GM19099 (cell line): ENCODE measurements around the gene SGSM2.
A peak's percentile ranks its signal among the peaks of the same experiment; 100 is the strongest.

ENCODE experiments used
- POLR2A ChIP-seq: IDR thresholded peaks from 3 replicates; pipeline ENCODE4 v1.6.1; 2011; ENCODE audit warnings: low read depth; ENCODE audit not compliant: insufficient read length; ENCODE audit errors: extremely low read depth

The SGSM2 gene

DNA sequence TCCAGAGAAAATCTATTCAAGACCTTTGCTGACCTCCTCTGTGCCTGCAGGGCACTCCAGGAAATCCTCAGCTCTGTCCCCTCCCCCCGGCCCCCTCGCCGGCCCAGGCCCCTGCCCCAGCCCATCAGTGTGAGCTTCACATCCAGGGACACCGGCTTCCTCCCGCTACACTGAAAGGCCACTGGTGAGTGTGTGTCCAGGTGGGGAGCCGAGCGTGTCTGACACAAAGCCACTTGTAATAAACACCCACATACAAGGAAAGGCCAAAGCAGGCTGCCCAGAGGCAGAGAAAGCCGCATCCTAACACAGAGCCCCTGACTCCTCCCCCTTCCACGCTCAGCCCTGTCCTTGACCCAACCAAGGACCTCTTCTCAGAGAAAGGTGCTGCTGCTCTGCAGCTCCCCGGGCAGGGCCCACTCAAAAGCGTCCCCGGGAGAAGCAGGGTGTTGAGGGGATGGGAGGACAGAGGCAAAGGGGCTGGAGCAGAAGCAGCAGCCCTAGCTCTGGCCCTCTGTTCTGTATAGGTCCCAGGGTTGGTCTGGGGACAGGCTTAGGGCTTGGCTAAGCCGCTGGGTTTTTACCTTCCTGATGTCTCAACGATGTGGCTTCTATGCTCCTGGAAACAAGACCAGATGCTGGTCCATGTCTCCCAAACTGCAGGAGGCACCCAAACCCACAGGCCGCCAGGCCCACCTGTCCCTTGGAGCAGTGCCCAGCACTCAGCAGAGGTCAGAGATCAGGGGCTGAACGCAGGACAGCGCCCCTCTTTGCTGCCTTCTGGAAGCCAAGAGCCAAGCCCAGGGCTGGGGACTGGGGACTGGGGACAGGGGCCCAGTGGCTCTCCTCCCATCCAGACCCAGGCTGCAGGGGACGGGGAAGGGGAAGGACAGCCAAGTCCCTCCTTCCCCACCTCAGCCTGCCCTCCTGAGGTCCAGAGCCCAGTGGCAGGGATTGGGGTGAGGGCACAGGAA is 48.2 kb downstream of the SGSM2 start:
- no peak for TF ChIP-seq POLR2A

DNA sequence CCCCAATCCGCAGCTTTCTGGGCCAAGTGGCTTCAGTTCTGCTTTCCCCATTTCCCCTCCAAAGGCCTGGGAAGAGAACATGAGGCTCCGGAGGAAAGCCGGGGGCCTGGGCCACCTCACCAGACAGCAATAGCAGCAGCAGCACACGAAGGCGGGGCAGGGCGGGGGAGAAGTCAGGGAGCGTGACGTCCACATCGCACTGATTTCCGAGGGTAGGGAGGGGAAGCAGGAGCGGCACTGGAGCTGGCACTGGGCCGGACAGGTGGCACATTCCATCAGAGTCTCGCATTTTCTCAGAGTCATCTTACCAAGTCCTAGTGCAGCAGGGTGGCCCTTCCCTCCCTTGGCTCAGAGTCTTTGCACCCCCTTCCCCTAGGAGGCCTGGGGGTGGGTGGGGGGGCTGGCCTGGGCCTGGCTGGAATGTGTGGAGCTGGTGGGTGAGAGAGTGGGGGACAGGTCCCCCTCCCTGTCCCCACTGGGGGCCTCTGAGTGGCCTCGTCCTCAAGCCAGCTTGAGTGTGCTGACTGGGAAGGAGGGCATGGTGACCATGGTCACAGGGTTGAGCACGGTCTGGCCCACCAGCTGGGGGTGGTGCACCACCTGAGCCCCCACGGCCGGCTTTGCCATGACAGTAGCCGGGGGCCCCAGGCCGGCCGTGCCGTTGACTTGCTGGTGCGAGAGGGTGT is 49.2 kb downstream of the SGSM2 start:
- TF ChIP-seq POLR2A: no peak

DNA sequence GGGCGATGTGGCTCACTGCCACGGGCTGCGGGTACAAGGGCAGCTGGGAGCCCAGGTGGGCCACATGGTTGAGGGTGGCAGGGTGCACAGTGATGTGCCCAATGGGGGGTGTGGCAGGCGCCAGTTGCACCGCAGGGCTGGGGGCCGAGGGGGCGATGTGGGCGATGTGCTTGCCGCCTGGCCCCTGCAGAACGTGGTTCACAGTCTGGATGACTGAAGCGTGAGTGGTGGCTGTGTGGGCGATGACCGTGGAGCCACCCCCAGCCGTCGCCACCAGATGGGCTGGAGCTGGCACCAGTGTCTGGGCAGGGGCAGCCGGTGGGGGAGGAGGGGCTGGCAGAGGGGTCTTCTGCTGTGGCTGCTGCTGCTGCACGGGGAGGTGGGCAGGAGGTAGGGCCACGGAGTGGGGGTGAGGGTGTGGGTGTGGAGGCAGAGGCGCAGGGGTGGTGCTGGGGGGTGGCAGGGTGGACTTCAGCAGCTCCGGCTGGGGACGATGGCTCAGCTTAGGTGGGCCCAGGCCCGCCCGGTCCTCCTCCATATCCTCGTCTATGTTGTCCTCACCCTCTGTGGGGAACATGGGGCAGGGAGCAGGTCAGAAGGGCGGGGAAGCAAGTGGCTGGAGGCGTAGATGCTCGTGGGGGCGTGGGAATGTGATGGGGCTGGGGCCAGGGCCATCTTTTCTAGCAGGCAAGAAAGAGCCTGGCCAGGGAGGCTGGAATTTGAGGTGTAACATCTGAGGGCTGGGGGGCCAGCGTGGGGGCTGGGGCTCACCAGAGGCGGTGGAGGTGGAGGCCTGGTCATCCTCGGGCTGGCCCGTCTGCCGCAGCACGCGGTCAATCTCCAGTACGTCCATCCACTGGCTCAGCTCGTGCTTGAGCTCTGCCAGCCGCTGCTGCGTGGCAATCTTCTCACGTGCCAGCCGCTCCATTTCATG is 50.1 kb downstream of the SGSM2 start:
- no peak for TF ChIP-seq POLR2A

DNA sequence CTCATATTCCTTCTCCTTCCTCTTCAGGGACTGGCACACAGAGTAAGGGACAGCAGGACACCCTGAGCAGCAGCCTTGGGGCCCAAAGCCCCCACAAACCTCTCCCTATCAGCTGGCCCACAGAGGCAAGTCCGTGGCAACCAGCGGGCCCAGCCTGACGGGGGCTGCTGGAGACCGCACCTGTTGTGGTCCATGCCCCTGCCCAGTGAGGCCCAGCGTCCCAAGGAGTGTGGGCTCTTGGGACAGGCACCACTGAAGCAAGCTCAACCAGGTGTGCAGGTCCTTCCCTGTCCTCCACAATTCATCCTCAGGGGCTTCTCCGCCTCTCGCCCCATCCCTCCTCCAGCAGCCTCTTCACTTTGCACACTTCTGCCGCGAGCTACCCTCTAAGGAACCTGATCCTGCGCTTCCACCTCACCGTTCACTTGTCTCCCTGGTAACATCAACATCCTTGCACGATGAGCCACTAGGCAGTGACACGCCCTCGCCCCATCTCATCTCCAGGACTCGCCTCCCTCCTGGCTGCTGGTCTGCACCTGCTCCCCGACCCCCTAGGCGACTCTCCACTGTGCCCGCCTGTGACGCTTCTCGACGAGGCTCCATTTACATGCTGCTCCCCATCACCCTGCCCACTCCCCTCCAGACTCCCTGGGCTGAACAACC is 50.9 kb downstream of the SGSM2 start:
- TF ChIP-seq POLR2A: no peak

DNA sequence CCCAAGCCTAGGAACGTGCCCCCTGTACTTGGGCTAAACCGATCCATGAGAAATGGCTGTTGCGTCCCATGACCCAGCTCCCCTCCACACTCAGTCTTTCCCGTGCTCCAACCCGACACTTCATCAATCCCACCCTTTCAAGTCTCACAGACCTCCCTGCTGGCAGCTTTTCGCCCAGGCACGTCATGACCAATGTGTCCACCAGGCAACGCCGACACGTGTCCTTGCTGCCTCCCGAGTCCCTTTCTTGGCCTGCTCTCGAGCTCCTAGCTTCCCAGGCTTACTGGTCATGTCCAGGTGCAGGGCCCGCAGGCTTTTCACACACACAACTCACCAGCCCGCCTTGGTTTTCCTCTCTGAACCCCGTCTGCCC is 51.4 kb downstream of the SGSM2 start:
- no peak for TF ChIP-seq POLR2A

DNA sequence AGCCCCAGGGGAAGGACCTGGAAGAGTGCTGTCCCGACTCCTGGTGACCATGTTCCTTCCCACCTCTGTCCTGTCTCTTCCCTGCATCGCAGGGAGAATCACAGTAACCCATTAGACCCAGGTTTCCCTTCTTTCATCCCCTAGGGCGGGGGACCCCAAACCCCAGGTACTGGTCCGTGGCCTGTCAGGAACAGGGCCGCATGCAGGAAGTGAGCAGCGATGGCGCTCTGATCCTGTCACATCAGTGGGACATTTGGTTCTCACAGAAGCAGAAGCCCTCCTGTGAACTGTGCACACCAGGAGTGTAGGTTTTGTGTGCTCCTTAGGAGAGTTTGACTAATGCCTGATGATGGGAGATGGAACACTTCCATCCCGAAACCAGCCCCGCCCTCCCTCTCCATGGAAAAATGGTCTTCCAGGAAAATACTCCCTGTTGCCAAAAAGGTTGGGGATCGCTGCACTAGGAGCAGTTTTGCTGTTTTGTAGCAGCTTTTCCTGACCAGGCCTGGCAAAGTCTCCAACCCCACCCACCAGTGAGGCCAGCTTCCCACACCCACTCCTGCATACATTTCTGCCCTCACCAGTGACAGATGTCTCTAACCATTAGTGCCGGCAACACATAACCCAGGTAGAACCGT is 53.0 kb downstream of the SGSM2 start:
- TF ChIP-seq POLR2A: no peak

DNA sequence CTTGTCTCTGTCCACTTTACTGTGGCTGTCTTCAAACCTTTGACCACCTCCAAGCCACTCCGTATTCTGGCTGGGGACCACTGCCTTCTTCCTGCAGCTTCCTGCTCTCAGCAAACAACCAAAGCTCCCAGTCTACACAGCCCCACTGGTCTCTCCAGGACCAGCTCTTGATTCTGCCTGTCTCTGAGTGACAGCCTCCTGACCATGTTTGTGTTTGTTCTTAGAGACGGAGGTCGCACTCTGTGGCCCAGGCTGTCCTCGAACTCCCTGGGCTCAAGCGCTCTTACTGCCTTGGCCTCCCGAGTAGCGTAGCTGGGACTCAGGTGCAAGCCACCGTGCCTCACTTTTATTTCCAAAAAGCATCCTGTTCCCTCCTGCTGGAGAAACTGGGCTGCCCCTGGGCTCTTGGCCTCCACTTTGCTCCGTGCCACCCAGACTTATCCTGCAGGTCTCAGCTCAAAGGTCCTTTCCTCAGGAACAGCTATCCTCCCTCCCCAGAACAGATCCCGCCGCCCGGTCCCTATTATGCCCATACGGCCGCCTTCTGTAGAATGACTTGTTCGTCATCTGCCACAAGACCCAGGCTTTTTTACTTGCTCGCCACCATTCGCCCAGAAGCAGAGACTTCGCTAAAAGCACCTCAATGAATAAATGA is 54.4 kb downstream of the SGSM2 start:
- no peak for TF ChIP-seq POLR2A

DNA sequence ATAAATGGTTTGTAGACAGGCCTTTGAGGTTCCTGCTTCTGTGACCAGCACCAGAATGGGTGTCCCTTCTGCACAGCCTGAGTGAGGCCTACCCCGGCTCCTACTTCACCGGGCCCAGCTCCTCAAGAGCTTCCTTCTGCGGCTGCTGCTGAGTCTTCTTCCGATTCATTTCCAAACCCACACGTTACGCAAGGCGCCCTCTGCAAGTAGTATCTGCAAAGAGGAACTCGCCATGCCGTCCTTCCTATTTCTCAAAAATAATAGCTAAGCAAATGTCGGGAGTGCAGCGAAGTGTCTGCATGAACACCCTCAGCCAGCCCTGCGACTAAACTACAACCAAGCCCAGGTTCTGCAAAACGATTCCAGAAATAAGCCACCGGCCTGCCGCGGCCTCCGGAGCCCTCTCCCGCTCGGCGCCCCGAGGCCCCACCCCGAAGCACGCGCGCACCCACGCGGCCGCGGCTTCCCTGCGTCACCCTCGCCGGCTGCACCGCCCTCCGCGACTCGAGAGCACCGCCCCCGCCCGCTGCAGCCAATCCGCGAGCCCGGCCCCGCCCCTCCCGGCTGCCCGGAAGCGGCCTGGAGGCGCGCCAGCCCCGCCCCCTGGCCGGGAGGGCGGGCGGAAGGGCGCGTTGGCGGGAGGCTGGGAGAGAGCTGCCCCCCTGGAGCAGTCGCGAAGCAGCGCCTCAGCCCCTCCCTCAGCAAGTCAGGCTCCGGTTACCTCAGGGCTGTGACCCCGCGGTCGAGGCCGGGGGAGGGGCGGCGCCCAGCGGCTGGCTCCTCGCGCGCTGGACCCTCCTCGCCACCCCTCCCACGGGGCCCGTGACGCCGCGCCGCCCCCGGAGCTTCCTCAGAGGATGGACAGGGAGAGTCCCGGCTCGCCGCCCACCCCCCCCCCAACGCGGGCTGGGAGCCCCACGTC is 55.2 kb downstream of the SGSM2 start:
- peak; percentile 73 for TF ChIP-seq POLR2A

DNA sequence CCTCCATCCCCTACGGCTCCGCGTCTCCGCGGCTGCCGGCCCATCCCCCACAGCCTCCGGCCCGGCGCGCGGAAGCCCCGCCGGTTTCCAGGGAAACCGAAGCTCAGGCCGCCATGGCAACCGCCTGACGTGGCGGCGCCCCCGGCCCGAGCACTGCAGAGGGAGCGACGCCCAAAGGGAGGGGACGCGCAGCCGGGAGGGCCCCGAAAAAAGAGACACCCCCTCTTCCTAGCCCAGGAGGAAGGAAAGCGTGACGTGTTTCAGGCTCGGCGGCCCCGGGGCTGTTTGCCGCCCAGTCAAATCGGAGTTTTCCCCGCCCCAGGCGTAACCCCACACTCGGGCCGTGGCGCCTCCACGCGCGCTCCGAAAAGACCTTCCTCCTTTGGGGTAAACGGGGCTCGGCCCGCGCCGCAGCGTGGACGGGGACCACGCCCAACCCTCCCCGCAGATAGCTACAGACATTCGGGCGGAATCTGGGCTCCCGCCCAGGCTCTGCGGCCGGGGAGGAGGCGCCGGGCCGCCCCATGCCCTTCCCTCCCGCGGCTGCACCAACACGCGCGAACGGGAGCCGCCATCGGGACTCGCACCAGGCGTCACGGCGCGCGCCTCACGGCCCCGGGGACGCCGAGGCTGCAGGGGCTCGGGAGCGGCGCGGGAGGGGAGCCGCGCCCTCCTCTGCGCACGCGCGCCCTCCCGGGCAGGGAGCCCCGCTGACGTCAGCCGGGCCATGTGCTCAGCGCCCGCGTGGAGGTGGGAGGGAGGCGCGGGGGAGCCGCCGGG is 56.1 kb downstream of the SGSM2 start:
- TF ChIP-seq POLR2A: peak; percentile 44

DNA sequence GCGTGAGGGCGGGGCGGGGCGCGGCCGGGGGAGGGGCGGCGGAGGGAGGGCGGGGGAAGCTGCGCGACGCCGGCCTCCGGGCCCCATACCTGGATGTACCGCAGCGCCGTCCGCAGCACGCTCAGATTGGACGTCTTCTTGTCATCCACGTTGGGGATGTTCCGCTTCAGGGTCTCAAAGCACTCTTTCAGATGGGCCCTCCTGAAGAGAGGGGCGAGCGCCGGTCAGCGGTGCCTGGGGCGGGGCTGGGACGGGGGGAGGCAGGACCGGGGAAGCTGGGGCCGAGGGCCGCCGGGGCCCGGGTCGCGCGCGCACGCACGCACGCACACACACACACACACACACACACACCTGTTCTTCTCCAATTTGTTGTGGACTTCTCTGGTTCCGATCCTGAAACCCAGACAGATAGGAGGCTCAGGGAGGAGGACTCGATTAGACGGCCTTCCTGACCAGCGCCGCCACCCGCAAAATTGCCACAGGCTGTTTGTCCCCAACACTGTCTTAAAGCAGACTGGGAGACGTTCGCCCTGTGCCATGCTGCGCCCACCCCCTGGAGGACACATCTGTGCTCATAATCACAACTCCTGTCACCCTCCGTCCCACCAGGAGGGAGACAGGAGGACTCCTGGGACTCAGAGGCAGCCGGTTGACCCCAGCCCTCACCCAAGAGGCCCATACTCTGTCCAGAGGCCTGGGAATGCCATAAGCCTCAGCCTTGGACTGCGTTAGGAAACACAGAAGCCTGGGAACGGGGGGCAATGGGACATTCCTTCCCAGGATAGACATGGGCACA is 56.9 kb downstream of the SGSM2 start:
- TF ChIP-seq POLR2A: no peak

DNA sequence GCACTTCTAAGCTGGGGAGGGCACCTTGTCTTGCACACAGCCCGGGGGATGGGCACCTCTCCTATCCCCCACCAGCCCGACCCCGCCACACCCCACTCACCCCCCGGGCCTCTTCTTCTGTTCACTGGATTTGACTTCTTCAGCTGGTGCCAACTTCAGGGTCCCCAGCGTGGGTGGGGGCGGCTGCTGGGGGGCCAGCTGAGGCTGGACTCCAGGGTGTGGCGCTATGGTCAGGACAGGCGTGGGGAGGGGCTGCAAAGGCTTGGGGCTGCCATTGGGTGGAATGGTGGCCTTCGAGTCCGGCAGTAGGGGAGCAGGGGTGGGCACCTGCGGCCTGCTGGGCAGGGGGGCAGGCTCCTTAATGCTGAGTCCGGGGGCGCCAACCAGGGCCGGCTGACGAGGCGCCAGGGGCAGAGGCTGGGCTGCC is 57.5 kb downstream of the SGSM2 start:
- no peak for TF ChIP-seq POLR2A
